Esophagus muscularis mucosa (tissue), 4 donors: ENCODE measurements around the gene MTCP1.

Source experiments
- CTCF ChIP-seq, 3 experiments: fragments of 200-600 bp in 2 of 3; fragments of 450-650 bp in 1 of 3; sonication (generic) in 2 of 3; IDR thresholded peaks; one replicate each; pipeline ENCODE4 v1.5.1; 2017 to 2019; ENCODE audit warnings: antibody characterized with exemption in 3 of 3, mild to moderate bottlenecking in 2 of 3, moderate library complexity in 1 of 3
- EP300 ChIP-seq: sonication (generic); formaldehyde crosslinking; IDR thresholded peaks from one replicate; pipeline ENCODE4 v1.6.1; 2017; ENCODE audit warnings: antibody characterized with exemption
- POLR2A ChIP-seq: fragments of 450-650 bp; IDR thresholded peaks from one replicate; pipeline ENCODE4 v1.6.1; 2017; ENCODE audit warnings: antibody characterized with exemption, moderate library complexity, mild to moderate bottlenecking, low read depth
- POLR2AphosphoS5 ChIP-seq, 2 donors: sonication (generic); formaldehyde crosslinking; IDR thresholded peaks; one replicate each; pipeline ENCODE4 v1.6.1; 2017; ENCODE audit warnings: antibody characterized with exemption in 2 of 2

- TF ChIP-seq CTCF (IDR thresholded peaks at IDR 0.05) (no peak), POLR2A (no peak), POLR2AphosphoS5 (IDR thresholded peaks at IDR 0.05) (no peak), EP300 (no peak)
Measured at GRCh38 chrX:155054255-155054654, 16.7 kb downstream of the MTCP1 start.
